Astrocyte of the hippocampus (primary cell): ENCODE data around the gene NFASC.
A peak's percentile ranks its signal among the peaks of the same experiment; 100 is the strongest.

Source experiments
- DNase-seq: peaks from one replicate; pipeline ENCODE4 v3.0.0; 2011; ENCODE audit warnings: low read depth, low spot score

Gene NFASC

GRCh38 chr1:204870160-204870912, at the start of gene NFASC:
TSS of gene NFASC (plus strand) at chr1:204870862. CDS start at chr1:204944316, 73,454 bp downstream.
- peak; percentile 50 for DNase-seq

DNA sequence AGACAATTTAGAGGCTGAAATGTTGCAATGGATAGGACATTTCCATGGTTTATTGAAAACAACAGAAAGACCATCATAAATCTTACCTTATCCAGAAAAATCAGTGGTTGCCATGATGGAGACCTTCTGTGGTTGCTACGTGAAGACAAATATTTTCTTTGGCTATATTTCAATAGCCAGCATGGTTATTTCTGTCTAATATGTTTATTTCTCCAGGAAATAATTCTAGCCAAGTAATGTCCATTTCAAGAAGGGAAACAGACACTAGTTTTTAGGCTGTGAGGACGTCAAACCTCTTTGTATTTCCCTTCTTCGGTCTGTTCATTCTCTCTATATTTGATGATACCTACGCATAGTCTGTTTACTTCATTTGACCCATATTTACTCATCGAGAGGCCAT, 49.2 kb upstream of the NFASC start:
- DNase-seq: no peak

GRCh38 chr1:204821924-204822323, 48.7 kb upstream of the NFASC start:
- no peak for DNase-seq

- DNase-seq: no peak
These were observed 43.7 kb upstream of the NFASC start for GRCh38 chr1:204826970-204827369.

- peak; percentile 91 for DNase-seq
These were observed 42.3 kb upstream of the NFASC start for GRCh38 chr1:204828352-204828850.

DNA sequence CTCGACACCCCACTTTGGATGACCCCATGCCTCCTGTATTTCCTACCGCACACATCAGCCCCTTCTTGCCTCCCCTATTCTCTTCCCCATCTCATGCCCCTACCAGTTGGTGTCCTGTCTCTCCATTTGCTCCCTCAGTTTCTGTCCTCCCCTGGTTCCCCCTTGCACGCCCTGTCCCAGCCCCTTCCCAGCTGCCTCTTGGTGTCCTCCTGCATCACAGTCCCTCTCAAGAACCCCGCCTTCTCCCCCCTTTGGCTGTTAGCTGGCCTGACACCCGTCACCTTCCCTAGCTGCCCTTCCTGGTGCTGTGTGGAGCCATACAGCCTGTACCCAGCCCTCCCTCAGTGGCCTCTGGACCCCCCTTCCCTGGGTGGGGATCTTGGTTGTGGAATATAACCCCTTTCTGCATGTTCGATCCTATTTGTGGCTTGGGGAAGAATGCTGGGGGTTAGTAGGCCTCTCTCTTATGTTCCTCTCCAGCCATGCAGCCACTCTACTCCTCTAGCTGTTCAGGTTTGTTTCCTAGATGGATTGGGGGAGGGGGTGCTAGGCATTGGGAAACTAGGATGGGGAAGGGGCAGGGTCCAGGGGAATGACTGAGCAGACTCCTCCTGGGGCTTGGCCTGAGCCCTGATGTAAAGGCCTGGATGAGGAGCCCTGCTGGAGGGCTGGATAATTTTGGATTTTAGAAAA, 41.4 kb upstream of the NFASC start:
- DNase-seq: peak; percentile 17

- DNase-seq: no peak
These were observed 39.9 kb upstream of the NFASC start for GRCh38 chr1:204830747-204831146.

DNA sequence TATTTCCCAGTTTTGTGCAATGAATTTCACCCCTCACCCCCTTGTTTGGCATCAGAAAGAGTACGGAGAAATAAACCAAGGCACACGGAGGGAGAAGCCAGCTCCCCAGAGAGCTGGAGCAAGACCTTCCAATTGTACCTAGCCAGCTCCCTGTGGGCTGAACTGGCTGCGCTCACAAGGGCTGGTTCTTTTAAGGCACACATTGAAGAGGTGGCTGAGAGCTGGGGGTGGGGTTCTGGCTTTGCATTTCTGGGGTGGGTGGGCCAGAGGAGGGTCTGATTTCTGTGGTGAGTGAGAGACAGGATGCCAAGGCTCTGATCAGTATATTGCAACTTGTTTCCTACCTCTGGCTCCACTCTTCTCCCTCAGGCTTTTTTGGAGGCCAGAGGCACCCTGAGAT, 39.5 kb upstream of the NFASC start:
- no peak for DNase-seq

- no peak for DNase-seq
These were observed 36.3 kb upstream of the NFASC start for GRCh38 chr1:204834336-204834735.

DNA sequence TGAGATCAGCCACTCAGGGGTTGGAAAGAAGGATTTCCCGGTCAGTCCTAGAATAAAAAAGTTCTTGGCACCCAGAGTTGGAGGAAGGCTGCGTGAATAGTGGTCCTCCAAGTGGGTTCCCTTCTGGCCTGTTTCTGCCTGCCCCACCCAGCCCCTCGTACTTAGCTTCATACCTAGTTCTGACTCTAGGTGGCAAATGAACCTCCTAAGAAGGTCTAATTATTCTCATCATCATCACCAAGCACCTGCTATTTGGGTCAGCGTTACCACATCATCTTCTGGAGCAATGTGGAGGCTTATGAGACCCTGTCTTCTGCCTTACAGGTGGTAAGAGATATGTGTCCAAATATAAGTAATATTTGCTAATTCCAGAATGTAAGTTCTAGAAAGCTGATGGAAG, 35.9 kb upstream of the NFASC start:
- no peak for DNase-seq

- no peak for DNase-seq
These were observed 34.9 kb upstream of the NFASC start for GRCh38 chr1:204835737-204836136.

DNA sequence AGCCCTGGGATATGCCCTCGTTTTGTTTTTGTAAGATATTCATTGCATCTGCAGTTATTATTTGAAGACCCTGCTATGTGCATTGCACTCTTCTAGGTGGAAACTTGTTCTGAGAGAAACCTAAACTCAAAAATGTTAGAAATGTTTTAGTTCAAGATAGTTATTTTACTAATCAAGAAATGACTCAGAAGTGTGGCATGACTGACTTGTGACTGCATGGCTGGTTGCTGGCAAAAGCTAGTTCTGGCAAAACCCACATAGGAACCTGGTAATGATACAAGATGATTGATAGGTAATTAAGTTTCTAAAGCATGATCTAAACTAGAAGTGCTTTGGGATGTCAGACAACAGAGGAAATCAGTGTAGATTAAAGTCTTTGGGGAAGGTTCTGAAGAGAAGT, 33.8 kb upstream of the NFASC start:
- peak; percentile 58 for DNase-seq

- DNase-seq: peak; percentile 87
These were observed 33.1 kb upstream of the NFASC start for GRCh38 chr1:204837440-204838084.

DNA sequence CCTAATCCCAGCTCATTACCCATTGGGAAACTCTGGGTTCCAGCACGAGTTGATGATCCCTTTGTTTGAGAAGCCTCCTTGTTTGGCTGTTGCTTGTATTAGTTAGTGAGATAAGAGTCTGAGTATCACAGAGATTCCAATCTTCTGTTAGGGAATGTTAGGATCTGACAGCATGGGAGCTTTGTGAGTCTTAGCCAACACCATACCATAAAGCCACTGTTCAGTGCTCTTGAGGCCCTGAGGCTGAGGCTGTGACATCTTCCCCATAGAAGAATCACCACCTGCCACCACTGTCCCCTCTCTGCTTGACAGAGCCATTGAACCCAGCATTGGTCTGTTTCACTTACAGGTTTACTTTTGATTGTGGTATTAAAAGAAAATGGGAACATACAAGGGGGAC, 29.3 kb upstream of the NFASC start:
- DNase-seq: no peak

GRCh38 chr1:204841798-204842197, 28.9 kb upstream of the NFASC start:
- no peak for DNase-seq

DNA sequence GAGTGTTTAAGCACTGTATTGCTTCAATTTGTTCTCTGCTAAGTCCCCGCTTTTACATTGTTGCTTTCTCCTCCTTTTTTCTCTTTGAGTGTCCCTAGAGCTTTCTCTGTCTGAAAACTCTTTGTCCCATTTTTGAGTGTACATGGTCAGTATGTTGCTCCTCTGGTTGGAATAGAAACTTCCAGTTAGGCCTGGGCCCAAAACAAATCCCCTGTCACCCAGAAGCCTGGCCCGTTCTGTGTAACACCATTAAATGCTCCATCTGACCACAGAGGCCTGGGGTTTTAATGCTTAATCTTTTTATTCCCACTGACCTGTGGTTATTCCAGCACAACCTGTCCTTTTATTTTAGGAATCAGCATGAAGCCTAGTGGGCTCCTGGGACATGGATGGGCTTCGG, 28.3 kb upstream of the NFASC start:
- DNase-seq: no peak

DNA sequence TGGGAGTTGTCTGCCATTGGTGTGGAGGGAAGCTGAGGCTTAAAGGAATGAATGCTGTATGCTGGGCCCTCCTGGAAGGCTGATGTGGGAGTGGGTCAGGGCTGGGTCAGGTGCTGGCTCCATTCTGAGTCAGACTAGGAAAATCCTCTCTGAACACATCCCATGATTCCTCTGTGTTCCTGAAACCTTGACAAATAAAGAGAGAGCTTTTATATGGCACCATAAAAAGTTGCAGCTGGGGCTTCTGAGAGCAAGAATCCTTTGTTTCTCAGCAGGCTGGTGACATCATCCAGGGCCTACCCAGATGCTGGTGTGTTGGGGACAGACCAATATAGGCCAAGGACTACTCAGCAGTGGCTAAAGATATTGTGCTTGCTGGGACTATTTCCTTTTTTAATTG, 27.8 kb upstream of the NFASC start:
- peak; percentile 27 for DNase-seq

- no peak for DNase-seq
These were observed 24.1 kb upstream of the NFASC start for GRCh38 chr1:204846546-204846945.

GRCh38 chr1:204848579-204848978, 22.1 kb upstream of the NFASC start:
- no peak for DNase-seq

- DNase-seq: no peak
These were observed 17.8 kb upstream of the NFASC start for GRCh38 chr1:204852854-204853253.

GRCh38 chr1:204853436-204853835, 17.2 kb upstream of the NFASC start:
- DNase-seq: no peak

DNA sequence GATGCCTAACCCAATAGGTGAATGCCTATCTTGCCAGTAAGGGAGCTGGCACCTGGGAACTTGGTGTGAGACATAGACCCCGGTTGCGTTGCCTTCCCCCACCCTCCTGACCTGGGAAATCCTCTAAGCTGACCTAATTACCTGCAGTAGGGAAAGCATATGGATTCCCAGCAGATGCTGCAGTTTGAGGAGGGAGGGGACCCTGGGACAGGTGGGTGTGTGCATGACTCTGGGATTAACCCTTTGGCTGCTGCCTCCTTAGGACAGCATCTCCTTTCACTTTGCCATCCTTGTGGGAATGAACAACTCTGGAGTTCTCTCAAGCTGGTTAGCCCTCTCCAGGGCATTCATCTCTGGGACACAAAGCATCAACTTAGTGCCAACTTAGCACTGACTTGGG, 16.4 kb upstream of the NFASC start:
- DNase-seq: no peak
